GM23338 (cell line): ENCODE results near the gene OLA1.

Source experiments
- CTCF ChIP-seq, 2 experiments: fragments of 200-600 bp in 1 of 2; sonication (generic) in 1 of 2; conservative IDR thresholded peaks; 2 replicates each; pipeline versions ENCODE4 v1.5.1 to v1.6.1; 2016 to 2017; ENCODE audit warnings: antibody characterized with exemption in 2 of 2, low read depth in 2 of 2, mild to moderate bottlenecking in 2 of 2, moderate library complexity in 1 of 2
- POLR2AphosphoS5 ChIP-seq: IDR thresholded peaks from 2 replicates; pipeline ENCODE4 v1.6.1; 2016; ENCODE audit warnings: antibody characterized with exemption, low read depth
- REST ChIP-seq: IDR thresholded peaks from one replicate; pipeline ENCODE4 v1.6.1; 2018; ENCODE audit warnings: antibody characterized with exemption; ENCODE audit not compliant: unreplicated experiment

GRCh38 chr2:174254267-174254666 lies 5.9 kb upstream of the OLA1 start:
- TF ChIP-seq REST (no peak), POLR2AphosphoS5 (no peak), CTCF (conservative IDR thresholded peaks at IDR 0.05; ENCODE audit: low read depth in 2 of 2) (no peak)
